Panc1 (cell line): Measurements from ENCODE around the gene TMEM63B.

ENCODE experiments used
- CTCF ChIP-seq: fragments of 450-650 bp; IDR thresholded peaks from 2 replicates; pipeline ENCODE4 v1.5.1; 2017; ENCODE audit warnings: mild to moderate bottlenecking
- POLR2AphosphoS5 ChIP-seq: IDR thresholded peaks from 2 replicates; pipeline ENCODE4 v1.6.1; 2012; ENCODE audit warnings: mild to moderate bottlenecking, low read depth, low read length, moderate library complexity
- REST ChIP-seq, 2 experiments: IDR thresholded peaks; 2 replicates each; pipeline ENCODE4 v1.6.1; 2011 to 2012; ENCODE audit warnings: low read depth in 2 of 2, control low read depth in 1 of 2, low read length in 1 of 2, mild to moderate bottlenecking in 1 of 2, moderate library complexity in 1 of 2; ENCODE audit not compliant: insufficient read depth in 1 of 2
- SIN3A ChIP-seq: IDR thresholded peaks from 2 replicates; pipeline ENCODE4 v1.6.1; 2012; ENCODE audit warnings: low read depth, mild to moderate bottlenecking, low read length, moderate library complexity, borderline replicate concordance; ENCODE audit not compliant: insufficient read depth
- TCF7L2 ChIP-seq: IDR thresholded peaks from 2 replicates; pipeline ENCODE4 v1.6.1; 2011; ENCODE audit warnings: mild to moderate bottlenecking, low read depth, low read length, inconsistent platforms

- TF ChIP-seq CTCF (no peak), TCF7L2 (no peak), REST (IDR thresholded peaks at IDR 0.05; ENCODE audit: insufficient read depth in 1 of 2, low read depth in 2 of 2, low read length in 1 of 2) (no peak), POLR2AphosphoS5 (no peak), SIN3A (no peak)
Measured at GRCh38 chr6:44093750-44094402, 33.5 kb upstream of the TMEM63B start.
